ENCODE measurements around the gene ZKSCAN1.

GRCh38 chr7:100010901-100011300, 4.5 kb upstream of the ZKSCAN1 start:
- TF ChIP-seq CTCF (IDR thresholded peaks at IDR 0.05) (no peak), EP300 (IDR thresholded peaks at IDR 0.05) (no peak), POLR2A (IDR thresholded peaks at IDR 0.05) (no peak)
